GM12864 (cell line): ENCODE measurements around the gene CRISP1.
"Not testable (repeated sequence)": the region's sequence is repeated elsewhere in the genome, so short reads cannot be mapped to it uniquely, and the experiment has no call there.

ENCODE experiments used
- DNase-seq: peaks from one replicate; pipeline ENCODE4 v3.0.0-alpha.2; 2011; ENCODE audit warnings: low read depth
- H3K4me3 ChIP-seq: 2 replicates; pipeline ENCODE4 v1.5.1; 2011; ENCODE audit warnings: mild to moderate bottlenecking, low read depth, low read length, control low read depth
- CTCF ChIP-seq: IDR thresholded peaks from 2 replicates; pipeline ENCODE4 v1.5.1; 2011; ENCODE audit warnings: low read depth, mild to moderate bottlenecking, moderate library complexity, low read length, control low read depth, inconsistent platforms; ENCODE audit errors: missing control alignments

CRISP1 gene

GRCh38 chr6:49815166-49815565, 51.2 kb downstream of the CRISP1 start:
- no peak overlapping the region for H3K4me3 ChIP-seq

GRCh38 chr6:49813248-49813647, 53.1 kb downstream of the CRISP1 start:
- TF ChIP-seq CTCF, result no peak
- H3K4me3 ChIP-seq, result no peak overlapping the region
- no peak for DNase-seq

More at GRCh38 chr6:49815166-49815565, 51.2 kb downstream of the CRISP1 start:
- no peak for TF ChIP-seq CTCF
- DNase-seq, result no peak

- no peak for TF ChIP-seq CTCF
- DNase-seq, result no peak
- no peak overlapping the region for H3K4me3 ChIP-seq
These were observed 60.2 kb downstream of the CRISP1 start for GRCh38 chr6:49806145-49806544.

GRCh38 chr6:49805246-49805645, 61.1 kb downstream of the CRISP1 start:
- no peak for DNase-seq
- H3K4me3 ChIP-seq, result no peak overlapping the region
- TF ChIP-seq CTCF, result no peak

GRCh38 chr6:49801525-49801924, 64.8 kb downstream of the CRISP1 start:
- no peak for DNase-seq
- no peak for TF ChIP-seq CTCF
- H3K4me3 ChIP-seq, result no peak overlapping the region

GRCh38 chr6:49799090-49799489, 67.2 kb downstream of the CRISP1 start:
- no peak overlapping the region for H3K4me3 ChIP-seq
- TF ChIP-seq CTCF, result no peak
- no peak for DNase-seq

- not testable (repeated sequence) for H3K4me3 ChIP-seq, DNase-seq
These were observed 69.4 kb downstream of the CRISP1 start for GRCh38 chr6:49796842-49797455.
